Measurements from ENCODE around the gene DNMT3A. TPM values are rescaled to one million over a fixed set of nuclear protein-coding genes. Genes with fewer than 3 reads are reported as not detected.

DNMT3A gene
- total RNA-seq, 1 experiment from 2014 or later: 8.0 TPM

- Mint-ChIP-seq H3K9me3 (ENCODE audit: unreplicated experiment) (no peaks in the 10 kb centered on the region), H3K36me3 (ENCODE audit: insufficient read depth, unreplicated experiment) (peaks cover 8% of the 10 kb centered on the region), H3K4me3 (ENCODE audit: unreplicated experiment) (no peak overlapping the region), H3K27ac (ENCODE audit: low read depth, unreplicated experiment) (peak overlapping the region; percentile 13), H3K27me3 (ENCODE audit: insufficient read depth, unreplicated experiment) (no peaks in the 10 kb centered on the region), H3K4me1 (ENCODE audit: insufficient read depth, unreplicated experiment) (no peaks in the 10 kb centered on the region)
- no TSS peak for BruUV-seq (replicated peaks)
- ChIA-PET CTCF (no interaction called here), POLR2A (no interaction called here)
- intact Hi-C loops (cut with micrococcal nuclease): no loop called here
- DNase-seq (ENCODE audit: unreplicated experiment): no peak
- TF ChIP-seq CTCF (IDR thresholded peaks at IDR 0.05; ENCODE audit: unreplicated experiment): no peak
These were observed 46.1 kb downstream of the DNMT3A start for GRCh38 chr2:25295621-25296020.

DNA sequence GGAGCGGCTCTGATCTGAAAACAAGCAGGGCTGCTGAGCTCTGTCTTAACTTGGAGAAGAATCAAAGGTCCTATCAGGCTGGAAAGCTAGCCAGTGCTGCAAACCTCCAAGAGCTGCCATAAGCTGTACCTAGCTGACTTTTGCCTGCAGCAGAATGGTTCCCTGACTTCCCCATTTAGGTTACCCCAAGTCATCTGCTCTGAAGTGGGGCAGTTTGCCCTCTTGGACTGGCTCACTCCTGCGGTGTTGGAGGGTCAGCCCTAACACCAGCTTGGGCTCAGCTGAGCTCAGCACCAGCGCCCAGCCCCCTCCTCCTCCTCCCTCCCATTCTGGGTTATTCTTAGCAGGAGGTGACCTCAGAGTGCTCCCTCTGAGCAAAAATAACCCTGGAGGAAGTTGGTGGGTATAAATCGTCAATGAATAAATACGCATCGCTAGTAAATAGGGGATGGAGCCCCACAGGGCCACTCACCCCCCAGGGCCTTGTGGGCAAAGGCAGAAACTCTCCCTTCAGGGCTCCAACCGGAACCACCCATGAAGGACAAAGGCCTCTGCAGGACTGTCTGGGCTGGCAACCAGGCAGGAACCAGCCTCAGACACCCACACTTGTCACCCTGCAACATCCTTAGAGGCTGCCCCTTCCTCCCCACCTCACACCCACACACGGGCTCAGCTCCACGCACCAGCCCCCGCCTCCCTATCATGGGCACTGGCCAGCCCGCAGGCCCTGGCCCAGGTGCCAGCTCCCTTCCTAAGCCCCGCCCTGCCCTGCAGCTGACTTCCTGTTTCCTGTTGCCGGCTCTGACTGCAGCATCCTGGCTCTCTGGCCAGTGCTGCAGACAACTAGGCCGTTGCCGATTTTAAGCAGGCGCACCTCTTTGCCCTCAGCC is 46.9 kb downstream of the DNMT3A start:
- BruUV-seq (replicated peaks): no TSS peak
- Mint-ChIP-seq H3K27me3 (ENCODE audit: insufficient read depth, unreplicated experiment) (no peaks in the 10 kb centered on the region), H3K4me1 (ENCODE audit: insufficient read depth, unreplicated experiment) (no peaks in the 10 kb centered on the region), H3K27ac (ENCODE audit: low read depth, unreplicated experiment) (peak overlapping the region; percentile 13), H3K9me3 (ENCODE audit: unreplicated experiment) (no peaks in the 10 kb centered on the region), H3K36me3 (ENCODE audit: insufficient read depth, unreplicated experiment) (peaks cover 2% of the 10 kb centered on the region), H3K4me3 (ENCODE audit: unreplicated experiment) (no peak overlapping the region)
- no peak for TF ChIP-seq CTCF (IDR thresholded peaks at IDR 0.05; ENCODE audit: unreplicated experiment)
- ChIA-PET CTCF (interaction anchor here (0.5 to 0.8 kb wide), 3 partner anchors 14 to 1161 kb away, joined by 3 read pairs; no protein-coding TSS in a partner anchor), POLR2A (no interaction called here)
- peak; percentile 26 for DNase-seq (ENCODE audit: unreplicated experiment)
- intact Hi-C loops (cut with micrococcal nuclease): no loop called here

DNA sequence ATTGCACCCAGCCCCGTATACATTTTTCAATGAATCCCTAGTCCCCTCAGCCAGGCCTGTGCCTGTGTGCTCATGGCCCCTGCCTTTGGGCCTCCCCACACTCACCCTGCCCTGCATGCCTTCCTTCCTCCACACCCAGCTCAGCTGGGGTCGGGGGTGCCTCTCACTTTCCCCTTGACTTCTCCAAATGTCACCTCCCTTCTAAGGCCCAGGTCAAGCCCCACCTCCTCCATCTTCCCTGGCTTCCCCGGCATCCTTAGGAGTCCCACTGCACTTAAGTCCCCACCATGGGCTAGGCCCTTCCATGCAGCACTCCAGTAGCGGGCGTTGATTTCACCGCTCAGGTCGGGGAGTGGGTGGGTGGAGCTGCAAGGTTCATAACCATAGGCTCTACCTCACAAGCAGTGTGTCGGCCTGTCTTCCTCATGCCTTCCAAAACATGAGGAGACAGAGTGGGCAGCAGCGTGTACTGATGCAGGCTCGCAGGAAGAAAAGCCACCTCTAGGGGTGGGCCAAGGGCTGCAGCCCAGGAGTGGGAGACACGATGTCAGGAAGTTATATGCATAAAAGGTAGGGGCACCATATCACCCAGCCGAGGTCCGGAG is 47.7 kb downstream of the DNMT3A start:
- Mint-ChIP-seq H3K4me1 (ENCODE audit: insufficient read depth, unreplicated experiment) (no peaks in the 10 kb centered on the region), H3K4me3 (ENCODE audit: unreplicated experiment) (no peak overlapping the region), H3K27me3 (ENCODE audit: insufficient read depth, unreplicated experiment) (no peaks in the 10 kb centered on the region), H3K27ac (ENCODE audit: low read depth, unreplicated experiment) (no peak overlapping the region), H3K9me3 (ENCODE audit: unreplicated experiment) (no peaks in the 10 kb centered on the region), H3K36me3 (ENCODE audit: insufficient read depth, unreplicated experiment) (no peaks in the 10 kb centered on the region)
- intact Hi-C loops (cut with micrococcal nuclease): no loop called here
- TF ChIP-seq CTCF (IDR thresholded peaks at IDR 0.05; ENCODE audit: unreplicated experiment): no peak
- no peak for DNase-seq (ENCODE audit: unreplicated experiment)
- CTCF ChIA-PET: interaction anchor here (0.5 to 0.8 kb wide), 4 partner anchors 8 to 1162 kb away, joined by 3 read pairs; no protein-coding TSS in a partner anchor
- POLR2A ChIA-PET: no interaction called here
- no TSS peak for BruUV-seq (replicated peaks)

GRCh38 chr2:25293145-25293544 is 48.6 kb downstream of the DNMT3A start:
- no peaks in the 10 kb centered on the region for H3K9me3 Mint-ChIP-seq (ENCODE audit: unreplicated experiment)
- POLR2A ChIA-PET: interaction anchor here (0.7 kb wide), 1 partner anchor 16 kb away, joined by 5 read pairs; no protein-coding TSS in a partner anchor
- no peaks in the 10 kb centered on the region for H3K4me1 Mint-ChIP-seq (ENCODE audit: insufficient read depth, unreplicated experiment)
- DNase-seq (ENCODE audit: unreplicated experiment): no peak
- intact Hi-C loops (cut with micrococcal nuclease): no loop called here
- CTCF ChIA-PET: interaction anchor here (0.6 to 0.7 kb wide), 2 partner anchors 9 to 69 kb away, joined by 3 to 4 read pairs; no protein-coding TSS in a partner anchor
- H3K27ac Mint-ChIP-seq (ENCODE audit: low read depth, unreplicated experiment): no peak overlapping the region
- no peaks in the 10 kb centered on the region for H3K36me3 Mint-ChIP-seq (ENCODE audit: insufficient read depth, unreplicated experiment)
- TF ChIP-seq CTCF (IDR thresholded peaks at IDR 0.05; ENCODE audit: unreplicated experiment): no peak
- H3K27me3 Mint-ChIP-seq (ENCODE audit: insufficient read depth, unreplicated experiment): no peaks in the 10 kb centered on the region
- no TSS peak for BruUV-seq (replicated peaks)
- H3K4me3 Mint-ChIP-seq (ENCODE audit: unreplicated experiment): no peak overlapping the region
